Stimulated activated CD4-positive, alpha-beta T cell treated with anti-CD3 and anti-CD28 coated beads, TNF-alpha, amount 100 ng/mL, for 48 hours (primary cell): ENCODE measurements around the gene CTAGE15.
"Not testable (repeated sequence)": the region's sequence is repeated elsewhere in the genome, so short reads cannot be mapped to it uniquely, and the experiment has no call there.

Experiments used
- DNase-seq, 3 donors: peaks; one replicate each; pipeline ENCODE4 v3.0.0-alpha.2; 2020; ENCODE audit warnings: low read depth in 3 of 3

CTAGE15 gene

GRCh38 chr7:143571501-143571900 lies at the start of gene CTAGE15:
CTAGE15 (plus strand) TSS chr7:143571801; CDS start chr7:143571818, 17 bp downstream.
- DNase-seq = not testable (repeated sequence)

- DNase-seq = not testable (repeated sequence)
Measured at GRCh38 chr7:143522309-143522916, 49.2 kb upstream of the CTAGE15 start.

- DNase-seq = not testable (repeated sequence)
Measured at GRCh38 chr7:143531169-143531926, 40.3 kb upstream of the CTAGE15 start.

GRCh38 chr7:143531932-143532331 lies 39.7 kb upstream of the CTAGE15 start:
- not testable (repeated sequence) for DNase-seq

GRCh38 chr7:143533213-143533839 lies 38.3 kb upstream of the CTAGE15 start:
- DNase-seq = not testable (repeated sequence)

GRCh38 chr7:143536443-143536842 lies 35.2 kb upstream of the CTAGE15 start:
- not testable (repeated sequence) for DNase-seq

GRCh38 chr7:143543288-143544038 lies 28.1 kb upstream of the CTAGE15 start:
- DNase-seq = not testable (repeated sequence)

- DNase-seq = not testable (repeated sequence)
Measured at GRCh38 chr7:143555968-143556367, 15.6 kb upstream of the CTAGE15 start.

- not testable (repeated sequence) for DNase-seq
Measured at GRCh38 chr7:143563306-143563705, 8.3 kb upstream of the CTAGE15 start.

GRCh38 chr7:143566001-143566400 lies 5.6 kb upstream of the CTAGE15 start:
- DNase-seq = not testable (repeated sequence)

- DNase-seq = not testable (repeated sequence)
Measured at GRCh38 chr7:143588183-143588582, 16.6 kb downstream of the CTAGE15 start.

GRCh38 chr7:143589897-143590296 lies 18.3 kb downstream of the CTAGE15 start:
- not testable (repeated sequence) for DNase-seq

- DNase-seq = not testable (repeated sequence)
Measured at GRCh38 chr7:143598086-143598485, 26.5 kb downstream of the CTAGE15 start.

GRCh38 chr7:143603549-143603948 lies 31.9 kb downstream of the CTAGE15 start:
- not testable (repeated sequence) for DNase-seq

GRCh38 chr7:143606088-143606487 lies 34.5 kb downstream of the CTAGE15 start:
- not testable (repeated sequence) for DNase-seq

- not testable (repeated sequence) for DNase-seq
Measured at GRCh38 chr7:143615545-143615944, 43.9 kb downstream of the CTAGE15 start.

- not testable (repeated sequence) for DNase-seq
Measured at GRCh38 chr7:143617204-143617603, 45.6 kb downstream of the CTAGE15 start.

GRCh38 chr7:143620058-143620457 lies 48.5 kb downstream of the CTAGE15 start:
- peak in 1 of 3 donors; percentile 46 for DNase-seq

GRCh38 chr7:143620646-143621045 lies 49.0 kb downstream of the CTAGE15 start, which contains the start of gene TCAF2:
TCAF2 (plus strand) TSS chr7:143620974.
- DNase-seq = peak; percentile 61 to 75 (median 62)

GRCh38 chr7:143621175-143621574 lies 49.6 kb downstream of the CTAGE15 start:
- DNase-seq = not testable (repeated sequence)

GRCh38 chr7:143622130-143622529 lies 50.5 kb downstream of the CTAGE15 start:
- DNase-seq = not testable (repeated sequence)
